Colonic mucosa (tissue), 4 donors: ENCODE data around the gene GNAT3. TPM values are rescaled to one million over a fixed set of nuclear protein-coding genes. Genes with fewer than 3 reads are reported as not detected.

Experiments
- DNase-seq: peaks from one replicate; pipeline ENCODE4 v3.0.0-alpha.2; 2020
- H3K27ac ChIP-seq: fragments of 200-600 bp; one replicate; pipeline ENCODE4 v1.8.0; 2021
- H3K27me3 ChIP-seq: fragments of 200-600 bp; one replicate; pipeline ENCODE4 v1.8.0; 2021
- H3K36me3 ChIP-seq: fragments of 200-600 bp; one replicate; pipeline ENCODE4 v1.8.0; 2021
- H3K4me1 ChIP-seq: fragments of 200-600 bp; one replicate; pipeline ENCODE4 v1.8.0; 2021; ENCODE audit warnings: mild to moderate bottlenecking
- H3K4me3 ChIP-seq: fragments of 200-600 bp; one replicate; pipeline ENCODE4 v1.8.0; 2021
- H3K9ac ChIP-seq, 2 donors: one replicate each; pipeline ENCODE4 v1.7.0; 2013; ENCODE audit warnings: control low read depth in 2 of 2, low read depth in 2 of 2, low read length in 2 of 2
- H3K9me3 ChIP-seq: fragments of 200-600 bp; one replicate; pipeline ENCODE4 v1.8.0; 2021
- CTCF ChIP-seq: fragments of 200-600 bp; IDR thresholded peaks from one replicate; pipeline ENCODE4 v1.8.0; 2022; ENCODE audit warnings: antibody characterized with exemption, mild to moderate bottlenecking
- intact Hi-C: fragments of 100-400 bp; cut with DNase I; formaldehyde crosslinking; loops from one replicate; pipeline ENCODE4 v1.14.1; 2022
- total RNA-seq, 2 donors: library from RNA; stranded (reverse); fragmentation: NEBNext Ultra II Directional in 1 of 2; extraction: Animal tissue kit (Norgen Biotek cat#: 25700) in 1 of 2; gene quantifications; one replicate each; pipeline ENCODE4 v1.2.1, GENCODE V29; 2021
- donor health status: healthy.
- donor health status: DM: no; HTN: no; CAD: no.
- donor health status: DM: no; HTN: no; CAD: no.

The GNAT3 gene
- total RNA-seq, 2 donors from 2014 or later, result not detected

DNA sequence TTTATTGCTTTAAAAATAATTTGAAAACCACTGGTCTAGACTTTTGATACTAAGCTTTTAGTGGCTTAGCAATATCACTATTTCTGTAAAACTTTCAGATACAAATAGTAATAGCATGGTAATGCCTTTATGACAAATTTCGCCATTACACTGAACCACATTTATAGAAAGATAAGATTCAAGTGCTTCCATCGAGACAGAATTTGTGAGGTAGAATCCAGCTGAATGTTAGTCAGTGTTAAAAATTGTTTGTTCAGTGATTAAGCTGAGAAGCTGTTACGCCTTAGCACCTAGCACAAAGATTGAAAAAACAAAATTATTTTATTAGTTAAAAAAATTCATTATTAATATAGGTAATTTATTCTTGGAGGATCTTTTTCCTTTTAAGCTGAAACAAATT, 36.5 kb downstream of the GNAT3 start:
- no peaks in the 10 kb centered on the region for H3K9me3 ChIP-seq
- intact Hi-C loops, result no loop called here
- H3K4me3 ChIP-seq, result no peak overlapping the region
- H3K9ac ChIP-seq, result no peak overlapping the region
- no peaks in the 10 kb centered on the region for H3K36me3 ChIP-seq
- no peaks in the 10 kb centered on the region for H3K27me3 ChIP-seq
- TF ChIP-seq CTCF, result no peak
- no peak for DNase-seq
- no peaks in the 10 kb centered on the region for H3K4me1 ChIP-seq
- H3K27ac ChIP-seq, result no peak overlapping the region

DNA sequence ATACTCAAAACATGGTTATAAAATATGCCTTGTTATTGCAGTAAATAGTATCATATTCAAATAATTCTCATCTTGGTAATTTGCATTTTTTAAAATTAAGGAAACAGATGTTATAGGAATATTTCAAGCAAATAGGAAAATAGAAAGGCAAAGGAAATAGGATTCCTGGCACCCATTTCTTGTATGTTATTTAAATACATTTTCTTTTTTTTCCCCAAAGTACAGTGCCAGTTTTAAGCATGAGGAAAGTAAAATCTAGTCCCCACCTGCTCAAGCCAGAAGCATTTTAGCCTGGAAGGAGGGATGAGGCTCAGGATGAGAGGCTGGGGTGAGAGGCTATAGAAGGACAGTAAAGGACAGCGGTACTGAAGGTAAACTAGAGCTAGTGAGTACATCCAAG, 38.1 kb downstream of the GNAT3 start:
- DNase-seq, result no peak
- TF ChIP-seq CTCF, result no peak
- H3K27ac ChIP-seq, result no peak overlapping the region
- no peaks in the 10 kb centered on the region for H3K27me3 ChIP-seq
- intact Hi-C loops, result no loop called here
- no peaks in the 10 kb centered on the region for H3K4me1 ChIP-seq
- no peaks in the 10 kb centered on the region for H3K36me3 ChIP-seq
- no peaks in the 10 kb centered on the region for H3K9me3 ChIP-seq
- H3K4me3 ChIP-seq, result no peak overlapping the region
- no peak overlapping the region for H3K9ac ChIP-seq

DNA sequence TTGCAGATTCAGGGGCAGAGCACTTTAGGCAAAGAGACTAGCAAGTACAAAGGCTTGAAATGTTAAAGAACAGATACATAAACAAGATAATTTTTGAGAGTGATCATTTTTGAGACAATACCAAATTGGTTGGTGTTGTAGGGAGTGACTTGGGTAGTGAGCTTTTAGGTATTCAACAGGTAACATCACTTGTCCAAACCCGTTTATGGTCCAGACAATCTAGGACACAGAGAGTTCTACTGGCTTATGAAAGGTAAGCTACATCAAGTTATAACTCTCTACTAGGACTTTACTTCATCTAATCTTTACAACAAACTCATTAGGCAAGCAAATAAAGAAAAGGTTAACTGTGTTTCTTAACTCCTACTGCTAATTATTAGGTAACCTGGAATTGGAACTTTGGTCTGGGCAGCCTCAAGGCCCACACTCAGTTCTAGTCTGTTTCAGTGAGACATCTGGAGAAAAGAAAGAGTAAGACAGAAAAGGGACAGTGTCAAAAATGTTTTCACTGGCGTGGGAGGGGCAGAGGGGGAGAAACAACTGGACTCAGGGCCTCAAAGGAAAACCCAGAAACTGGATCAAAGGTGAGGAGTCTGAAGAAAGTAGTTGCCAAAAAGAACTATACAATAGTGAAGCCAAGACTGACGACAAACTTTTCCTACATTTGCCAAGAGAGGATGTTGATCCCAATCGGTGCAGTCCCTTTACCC, 39.2 kb downstream of the GNAT3 start:
- Histone ChIP-seq H3K4me3 (no peak overlapping the region), H3K9me3 (no peaks in the 10 kb centered on the region), H3K4me1 (no peaks in the 10 kb centered on the region), H3K36me3 (no peaks in the 10 kb centered on the region), H3K27me3 (no peaks in the 10 kb centered on the region), H3K9ac (no peak overlapping the region), H3K27ac (no peak overlapping the region)
- intact Hi-C loops, result no loop called here
- no peak for TF ChIP-seq CTCF
- no peak for DNase-seq

DNA sequence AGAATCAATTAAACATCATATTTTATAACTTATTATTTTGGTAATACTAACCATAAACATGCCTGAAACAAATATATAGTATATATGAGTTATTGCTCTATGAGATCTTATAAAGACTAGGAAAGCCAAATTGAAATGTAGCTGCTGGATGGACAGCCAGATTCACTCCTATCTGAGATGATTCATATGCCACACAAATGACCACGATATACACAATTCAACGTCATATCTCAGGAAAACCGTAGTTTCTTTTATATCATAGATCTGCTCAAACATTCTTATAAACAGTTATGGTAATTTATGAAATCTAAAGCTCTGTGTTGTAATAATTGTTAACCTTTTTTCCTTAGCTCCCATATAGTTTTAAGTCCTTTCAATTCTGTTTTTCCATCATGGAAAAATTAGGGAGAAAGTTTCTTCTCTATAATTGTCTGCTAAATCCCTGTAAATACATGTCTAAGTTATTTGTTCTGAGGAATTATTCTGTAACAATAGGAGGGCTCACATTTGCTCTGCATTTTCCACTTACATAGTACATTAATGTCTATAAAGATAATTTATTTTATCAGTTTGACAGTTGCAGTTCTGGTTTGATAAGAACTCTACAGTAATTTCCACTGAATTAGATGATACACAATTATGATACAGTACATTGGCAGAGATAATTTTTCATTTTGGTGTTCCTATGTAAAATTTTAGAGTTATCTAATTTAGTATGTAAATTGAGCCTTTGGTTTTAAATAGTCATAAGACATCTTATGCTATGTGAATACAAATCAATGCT, 42.7 kb downstream of the GNAT3 start:
- no peaks in the 10 kb centered on the region for H3K27me3 ChIP-seq
- no peak for TF ChIP-seq CTCF
- no peaks in the 10 kb centered on the region for H3K9me3 ChIP-seq
- no peak overlapping the region for H3K27ac ChIP-seq
- no peaks in the 10 kb centered on the region for H3K4me1 ChIP-seq
- DNase-seq, result no peak
- intact Hi-C loops, result no loop called here
- no peaks in the 10 kb centered on the region for H3K36me3 ChIP-seq
- H3K4me3 ChIP-seq, result no peak overlapping the region
- H3K9ac ChIP-seq, result no peak overlapping the region

DNA sequence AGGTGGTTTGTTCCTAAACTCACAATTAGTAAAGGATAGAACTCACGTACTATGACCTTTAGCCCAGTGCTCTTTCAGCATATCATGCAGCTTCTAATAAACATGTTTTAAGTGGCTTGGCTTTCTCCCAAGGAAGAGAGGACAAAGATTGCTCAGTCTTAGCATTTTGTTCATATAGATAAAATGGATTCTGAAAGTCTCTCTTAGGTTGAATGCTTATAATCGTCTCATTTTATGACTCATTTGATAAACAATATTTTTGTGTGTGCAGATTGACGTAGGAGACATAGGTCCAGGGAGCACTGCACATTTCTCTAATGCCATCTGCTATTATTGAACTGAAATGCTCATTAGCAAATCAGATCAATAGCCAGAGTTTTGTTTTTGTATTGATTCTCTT, 44.8 kb downstream of the GNAT3 start:
- H3K36me3 ChIP-seq, result no peaks in the 10 kb centered on the region
- intact Hi-C loops, result no loop called here
- TF ChIP-seq CTCF, result no peak
- no peaks in the 10 kb centered on the region for H3K4me1 ChIP-seq
- H3K4me3 ChIP-seq, result no peak overlapping the region
- H3K27ac ChIP-seq, result no peak overlapping the region
- no peak for DNase-seq
- no peak overlapping the region for H3K9ac ChIP-seq
- no peaks in the 10 kb centered on the region for H3K27me3 ChIP-seq
- H3K9me3 ChIP-seq, result no peaks in the 10 kb centered on the region
